GM12892 (cell line): ENCODE results near the gene PKM.

Source experiments
- POLR2A ChIP-seq: IDR thresholded peaks from 2 replicates; pipeline ENCODE4 v1.6.1; 2011; ENCODE audit warnings: low read depth, low read length, control low read depth
- POLR2AphosphoS5 ChIP-seq: IDR thresholded peaks from 2 replicates; pipeline ENCODE4 v1.6.1; 2011; ENCODE audit warnings: low read depth, low read length, control low read depth
- TAF1 ChIP-seq: IDR thresholded peaks from 2 replicates; pipeline ENCODE4 v1.6.1; 2011; ENCODE audit warnings: low read depth, mild to moderate bottlenecking, control low read depth, low read length, borderline replicate concordance

DNA sequence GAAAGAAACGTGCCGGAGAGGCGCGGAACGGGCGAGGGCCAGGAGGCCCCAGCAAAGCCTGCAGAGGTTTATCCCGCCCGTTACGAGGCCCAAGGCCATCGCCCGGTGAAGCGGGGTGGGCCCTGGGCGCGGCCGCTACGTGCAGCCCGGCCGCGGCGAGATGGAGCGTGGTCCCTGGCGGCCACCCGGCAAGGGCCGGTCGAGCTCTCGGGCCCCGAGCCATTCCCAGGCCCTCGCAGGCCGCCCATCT lies 1.1 kb downstream of the PKM start:
- TF ChIP-seq TAF1 = no peak
- no peak for TF ChIP-seq POLR2A
- TF ChIP-seq POLR2AphosphoS5 = no peak
